Brain microvascular endothelial cell (primary cell): ENCODE data around the gene TAF11L13.

Experiments used
- DNase-seq: peaks from one replicate; pipeline ENCODE4 v3.0.0-alpha.2; 2020
- H3K27ac ChIP-seq: fragments of 250-450 bp; sonication (Bioruptor Pico); 2 replicates; pipeline ENCODE4 v1.5.1; 2020; ENCODE audit warnings: mild to moderate bottlenecking, moderate library complexity
- H3K27me3 ChIP-seq: fragments of 250-450 bp; sonication (Bioruptor Pico); replicated peaks from 2 replicates; pipeline ENCODE4 v1.5.1; 2020; ENCODE audit warnings: mild to moderate bottlenecking
- H3K36me3 ChIP-seq: fragments of 250-450 bp; sonication (Bioruptor Pico); replicated peaks from 2 replicates; pipeline ENCODE4 v1.5.1; 2020; ENCODE audit warnings: mild to moderate bottlenecking
- H3K4me3 ChIP-seq: 2 replicates; pipeline ENCODE4 v1.5.1; 2011; ENCODE audit warnings: low read depth, mild to moderate bottlenecking, control low read depth, low read length, moderate library complexity
- CTCF ChIP-seq: IDR thresholded peaks from 2 replicates; pipeline ENCODE4 v1.5.1; 2011; ENCODE audit warnings: low read depth, mild to moderate bottlenecking, moderate library complexity, low read length, control low read depth, inconsistent platforms; ENCODE audit errors: missing control alignments
- in situ Hi-C: cut with HindIII; loops from 2 replicates; pipeline ENCODE4 v1.10.0; 2017; ENCODE audit warnings: low sequenced_read_pairs, low pct_ligation_motif_present

TAF11L13 gene

GRCh38 chr5:17663182-17663581 is 31.3 kb downstream of the TAF11L13 start:
- DNase-seq = no peak
- Histone ChIP-seq H3K4me3 (no peak overlapping the region), H3K36me3 (no peaks in the 10 kb centered on the region), H3K27ac (no peak overlapping the region), H3K27me3 (no peaks in the 10 kb centered on the region)
- in situ Hi-C loops = no loop called here
- no peak for TF ChIP-seq CTCF

- in situ Hi-C loops = no loop called here
- Histone ChIP-seq H3K36me3 (no peaks in the 10 kb centered on the region), H3K27me3 (no peaks in the 10 kb centered on the region), H3K4me3 (no peak overlapping the region), H3K27ac (no peak overlapping the region)
- no peak for TF ChIP-seq CTCF
- DNase-seq = no peak
Measured at GRCh38 chr5:17665836-17666235, 33.9 kb downstream of the TAF11L13 start.

- DNase-seq = no peak
- Histone ChIP-seq H3K27me3 (no peaks in the 10 kb centered on the region), H3K27ac (no peak overlapping the region), H3K36me3 (no peaks in the 10 kb centered on the region), H3K4me3 (no peak overlapping the region)
- in situ Hi-C loops = no loop called here
- TF ChIP-seq CTCF = no peak
Measured at GRCh38 chr5:17666726-17667235, 34.9 kb downstream of the TAF11L13 start.

GRCh38 chr5:17670353-17670752 is 38.5 kb downstream of the TAF11L13 start:
- Histone ChIP-seq H3K27ac (no peak overlapping the region), H3K27me3 (no peaks in the 10 kb centered on the region), H3K4me3 (no peak overlapping the region), H3K36me3 (no peaks in the 10 kb centered on the region)
- DNase-seq = no peak
- in situ Hi-C loops = no loop called here
- TF ChIP-seq CTCF = no peak

GRCh38 chr5:17678751-17679324 is 47.0 kb downstream of the TAF11L13 start:
- H3K4me3 ChIP-seq = no peak overlapping the region
- H3K36me3 ChIP-seq = no peaks in the 10 kb centered on the region
- DNase-seq = no peak
- in situ Hi-C loops = no loop called here
- no peak for TF ChIP-seq CTCF
- no peak overlapping the region for H3K27ac ChIP-seq
- H3K27me3 ChIP-seq = no peaks in the 10 kb centered on the region
